Aorta (tissue), 5 donors: ENCODE data around the gene EFTUD2. TPM values are rescaled to one million over a fixed set of nuclear protein-coding genes. Genes with fewer than 3 reads are reported as not detected.

Experiments
- ATAC-seq: fragments of 200-7000 bp; cut with Tn5 transposase; one replicate; pipeline ENCODE4 v1.9.1; 2022; ENCODE audit warnings: moderate library complexity; ENCODE audit not compliant: low FRiP score
- DNase-seq, 2 donors: peaks; one replicate each; pipeline ENCODE4 v3.0.0-alpha.2; 2020
- H3K27ac ChIP-seq, 2 donors: one replicate each; pipeline ENCODE4 v1.5.1; 2013; ENCODE audit warnings: low read length in 2 of 2, mild to moderate bottlenecking in 2 of 2, moderate library complexity in 2 of 2, control low read depth in 1 of 2, inconsistent platforms in 1 of 2, low read depth in 1 of 2
- H3K27me3 ChIP-seq, 2 donors: one replicate each; pipeline ENCODE4 v1.6.1; 2013; ENCODE audit warnings: control low read depth in 1 of 2, low read length in 1 of 2, mild to moderate bottlenecking in 1 of 2, moderate library complexity in 1 of 2; ENCODE audit not compliant: insufficient read depth in 2 of 2, control insufficient read depth in 1 of 2
- H3K36me3 ChIP-seq, 2 donors: one replicate each; pipeline ENCODE4 v1.6.1; 2013; ENCODE audit warnings: control low read depth in 1 of 2, low read length in 1 of 2, mild to moderate bottlenecking in 1 of 2; ENCODE audit not compliant: insufficient read depth in 2 of 2, control insufficient read depth in 1 of 2
- H3K4me1 ChIP-seq, 2 donors: one replicate each; pipeline ENCODE4 v1.6.1; 2013; ENCODE audit warnings: low read length in 2 of 2, control low read depth in 1 of 2, mild to moderate bottlenecking in 1 of 2, moderate library complexity in 1 of 2; ENCODE audit not compliant: insufficient read depth in 2 of 2, control insufficient read depth in 1 of 2
- H3K4me3 ChIP-seq, 2 donors: one replicate each; pipeline ENCODE4 v1.5.1; 2013; ENCODE audit warnings: low read length in 2 of 2, control low read depth in 1 of 2, mild to moderate bottlenecking in 1 of 2
- H3K9me3 ChIP-seq: one replicate; pipeline ENCODE4 v1.6.1; 2013; ENCODE audit warnings: mild to moderate bottlenecking, low read length; ENCODE audit not compliant: control insufficient read depth
- WGBS, 2 donors: extraction: QIAGEN DNeasy Blood & Tissue Kit; methylation state at CpG; one replicate each; pipeline ENCODE4 v1.1.7; 2013; 5-methylcytosine and 5-hydroxymethylcytosine counted together
- intact Hi-C, 2 donors: fragments of 100-400 bp; cut with DNase I; formaldehyde crosslinking; loops; one replicate each; pipeline versions ENCODE4 v1.14.2 to v1.15.0; 2022
- polyA plus RNA-seq, 2 donors: library from polyadenylated mRNA; stranded (reverse); fragments of 200-250 nt; gene quantifications; one replicate each; pipeline ENCODE4 v1.2.3, GENCODE V29; 2013
- total RNA-seq, 2 donors: library from RNA; stranded (reverse); fragmentation: NEBNext Ultra II Directional; extraction: Animal tissue kit (Norgen Biotek cat#: 25700); gene quantifications; one replicate each; pipeline ENCODE4 v1.2.1, GENCODE V29; 2021
- donor health status: healthy with polysubstance abuse.
- donor health status: Bipolar disorder and iron deficiency.
- donor health status: DM: no; HTN: no; CAD: no.
- donor health status: DM: no; HTN: no; CAD: no.
- donor health status: DM: yes; HTN: yes; CAD: no.

EFTUD2 gene
- total and polyA plus RNA-seq, 4 donors, result 17.8 to 78.6 (median 51.0) TPM

- Histone ChIP-seq H3K36me3 (no peaks in the 10 kb centered on the region), H3K4me1 (no peaks in the 10 kb centered on the region), H3K4me3 (no peak overlapping the region), H3K9me3 (no peaks in the 10 kb centered on the region), H3K27me3 (no peaks in the 10 kb centered on the region), H3K27ac (no peak overlapping the region)
- intact Hi-C loops, result no loop called here
- DNase-seq, result peak; percentile 13 to 68
- ATAC-seq, result no peak
- 95 to 96% methylated on average over 11 to 15 of the region's 15 CpGs for WGBS, 2 donors
These were observed 28.9 kb upstream of the EFTUD2 start for GRCh38 chr17:44928136-44928535.

GRCh38 chr17:44927696-44928095, 28.5 kb upstream of the EFTUD2 start:
- no peaks in the 10 kb centered on the region for H3K4me1 ChIP-seq
- H3K27ac ChIP-seq, result no peak overlapping the region
- peak in 1 of 2 donors; percentile 53 for DNase-seq
- no peaks in the 10 kb centered on the region for H3K36me3 ChIP-seq
- 96 to 98% methylated on average over 3 of the region's 3 CpGs for WGBS, 2 donors
- ATAC-seq, result no peak
- no peaks in the 10 kb centered on the region for H3K27me3 ChIP-seq
- intact Hi-C loops, result no loop called here
- H3K9me3 ChIP-seq, result no peaks in the 10 kb centered on the region
- no peak overlapping the region for H3K4me3 ChIP-seq

GRCh38 chr17:44926821-44927525, 27.7 kb upstream of the EFTUD2 start:
- Histone ChIP-seq H3K27ac (no peak overlapping the region), H3K36me3 (no peaks in the 10 kb centered on the region), H3K4me1 (no peaks in the 10 kb centered on the region), H3K9me3 (no peaks in the 10 kb centered on the region), H3K27me3 (no peaks in the 10 kb centered on the region), H3K4me3 (no peak overlapping the region)
- WGBS, 2 donors, result 90 to 93% methylated on average over 15 of the region's 15 CpGs
- intact Hi-C loops, result no loop called here
- ATAC-seq, result no peak
- DNase-seq, result peak in 1 of 2 donors; percentile 38

GRCh38 chr17:44925731-44926697, 26.8 kb upstream of the EFTUD2 start:
- Histone ChIP-seq H3K4me1 (no peaks in the 10 kb centered on the region), H3K9me3 (no peaks in the 10 kb centered on the region), H3K27me3 (no peaks in the 10 kb centered on the region), H3K36me3 (no peaks in the 10 kb centered on the region), H3K27ac (no peak overlapping the region), H3K4me3 (no peak overlapping the region)
- ATAC-seq (no peak), DNase-seq (peak in 1 of 2 donors; percentile 57)
- WGBS, 2 donors, result 96% methylated on average over 18 of the region's 18 CpGs
- intact Hi-C loops, result no loop called here

GRCh38 chr17:44924107-44924544, 24.9 kb upstream of the EFTUD2 start:
- H3K36me3 ChIP-seq, result no peaks in the 10 kb centered on the region
- no peaks in the 10 kb centered on the region for H3K9me3 ChIP-seq
- H3K4me1 ChIP-seq, result no peaks in the 10 kb centered on the region
- H3K27ac ChIP-seq, result no peak overlapping the region
- 90 to 92% methylated on average over 9 of the region's 9 CpGs for WGBS, 2 donors
- peak; percentile 18 to 66 for DNase-seq
- intact Hi-C loops, result loop anchor here in 1 of 2 donors (5.0 kb wide), 1 partner anchor 178 kb away; no protein-coding TSS in a partner anchor
- no peak overlapping the region for H3K4me3 ChIP-seq
- ATAC-seq, result no peak
- H3K27me3 ChIP-seq, result no peaks in the 10 kb centered on the region

GRCh38 chr17:44922746-44923470, 23.7 kb upstream of the EFTUD2 start:
- H3K9me3 ChIP-seq, result no peaks in the 10 kb centered on the region
- no peak overlapping the region for H3K27ac ChIP-seq
- no peaks in the 10 kb centered on the region for H3K4me1 ChIP-seq
- intact Hi-C loops, result loop anchor here in 1 of 2 donors (5.0 kb wide), 1 partner anchor 179 kb away; no protein-coding TSS in a partner anchor
- no peaks in the 10 kb centered on the region for H3K27me3 ChIP-seq
- no peaks in the 10 kb centered on the region for H3K36me3 ChIP-seq
- H3K4me3 ChIP-seq, result no peak overlapping the region
- DNase-seq (peak; percentile 30 to 55), ATAC-seq (no peak)
- 85 to 87% methylated on average over 19 of the region's 19 CpGs for WGBS, 2 donors

GRCh38 chr17:44922136-44922535, 22.9 kb upstream of the EFTUD2 start:
- Histone ChIP-seq H3K27ac (no peak overlapping the region), H3K4me1 (no peaks in the 10 kb centered on the region), H3K27me3 (no peaks in the 10 kb centered on the region), H3K36me3 (no peaks in the 10 kb centered on the region), H3K9me3 (no peaks in the 10 kb centered on the region), H3K4me3 (no peak overlapping the region)
- no peak for ATAC-seq
- intact Hi-C loops, result loop anchor here in 1 of 2 donors (5.0 kb wide), 1 partner anchor 180 kb away; no protein-coding TSS in a partner anchor
- WGBS, 2 donors, result 92% methylated on average over 6 of the region's 6 CpGs
- peak in 1 of 2 donors; percentile 34 for DNase-seq
